Measurements from ENCODE around the gene PLEKHG1. TPM values are rescaled to one million over a fixed set of nuclear protein-coding genes. Genes with fewer than 3 reads are reported as not detected.

The PLEKHG1 gene
- total RNA-seq, 2 donors from 2014 or later: 1.5 to 2.4 TPM

GRCh38 chr6:150624191-150624590, 24.5 kb downstream of the PLEKHG1 start:
- Histone ChIP-seq H3K9ac (ENCODE audit: extremely low read depth, low read length, poor library complexity, severe bottlenecking) (no peak overlapping the region), H3K4me3 (ENCODE audit: low read length) (no peak overlapping the region), H3K27ac (ENCODE audit: low read depth, low read length) (no peak overlapping the region), H3K9me3 (ENCODE audit: control insufficient read depth, low read length) (no peaks in the 10 kb centered on the region), H3K4me1 (ENCODE audit: control insufficient read depth, insufficient read depth, low read length) (no peaks in the 10 kb centered on the region), H3K27me3 (ENCODE audit: control insufficient read depth, insufficient read depth, low read length, poor library complexity, severe bottlenecking) (no peaks in the 10 kb centered on the region), H3K36me3 (ENCODE audit: control insufficient read depth, insufficient read depth, low read length) (no peaks in the 10 kb centered on the region)
- H3K9me3 Mint-ChIP-seq: no peaks in the 10 kb centered on the region
- DNase-seq: no peak
- H3K4me3 Mint-ChIP-seq: no peak overlapping the region
- H3K36me3 Mint-ChIP-seq (ENCODE audit: low read depth): no peaks in the 10 kb centered on the region
- H3K27me3 Mint-ChIP-seq (ENCODE audit: insufficient read depth): no peaks in the 10 kb centered on the region
- no peak overlapping the region for H3K27ac Mint-ChIP-seq
- no peak for TF ChIP-seq CTCF (conservative IDR thresholded peaks at IDR 0.05)
- WGBS, 2 experiments (ENCODE audit: insufficient coverage in 1 of 2, insufficient read length in 1 of 2): 60 to 83% methylated on average over 1 to 5 of the region's 5 CpGs
- peaks cover 3% of the 10 kb centered on the region for H3K4me1 Mint-ChIP-seq

- H3K4me1 ChIP-seq (ENCODE audit: control insufficient read depth, insufficient read depth, low read length): no peaks in the 10 kb centered on the region
- H3K9me3 ChIP-seq (ENCODE audit: control insufficient read depth, low read length): no peaks in the 10 kb centered on the region
- TF ChIP-seq CTCF (conservative IDR thresholded peaks at IDR 0.05): no peak
- Mint-ChIP-seq H3K9me3 (no peaks in the 10 kb centered on the region), H3K4me1 (no peaks in the 10 kb centered on the region), H3K4me3 (no peak overlapping the region), H3K27me3 (ENCODE audit: insufficient read depth) (no peaks in the 10 kb centered on the region), H3K27ac (no peak overlapping the region), H3K36me3 (ENCODE audit: low read depth) (no peaks in the 10 kb centered on the region)
- H3K27me3 ChIP-seq (ENCODE audit: control insufficient read depth, insufficient read depth, low read length, poor library complexity, severe bottlenecking): no peaks in the 10 kb centered on the region
- 94 to 98% methylated on average over 4 of the region's 4 CpGs for WGBS, 2 experiments (ENCODE audit: insufficient coverage in 1 of 2, insufficient read length in 1 of 2)
- no peak overlapping the region for H3K9ac ChIP-seq (ENCODE audit: extremely low read depth, low read length, poor library complexity, severe bottlenecking)
- no peak overlapping the region for H3K27ac ChIP-seq (ENCODE audit: low read depth, low read length)
- DNase-seq: no peak
- H3K36me3 ChIP-seq (ENCODE audit: control insufficient read depth, insufficient read depth, low read length): no peaks in the 10 kb centered on the region
- no peak overlapping the region for H3K4me3 ChIP-seq (ENCODE audit: low read length)
Measured at GRCh38 chr6:150625927-150626326, 26.2 kb downstream of the PLEKHG1 start.

GRCh38 chr6:150627154-150627553, 27.5 kb downstream of the PLEKHG1 start:
- Mint-ChIP-seq H3K27ac (no peak overlapping the region), H3K9me3 (no peaks in the 10 kb centered on the region), H3K4me3 (no peak overlapping the region), H3K27me3 (ENCODE audit: insufficient read depth) (no peaks in the 10 kb centered on the region), H3K4me1 (no peaks in the 10 kb centered on the region), H3K36me3 (ENCODE audit: low read depth) (no peaks in the 10 kb centered on the region)
- Histone ChIP-seq H3K4me1 (ENCODE audit: control insufficient read depth, insufficient read depth, low read length) (no peaks in the 10 kb centered on the region), H3K36me3 (ENCODE audit: control insufficient read depth, insufficient read depth, low read length) (no peaks in the 10 kb centered on the region), H3K9ac (ENCODE audit: extremely low read depth, low read length, poor library complexity, severe bottlenecking) (no peak overlapping the region), H3K9me3 (ENCODE audit: control insufficient read depth, low read length) (no peaks in the 10 kb centered on the region), H3K27ac (ENCODE audit: low read depth, low read length) (no peak overlapping the region), H3K27me3 (ENCODE audit: control insufficient read depth, insufficient read depth, low read length, poor library complexity, severe bottlenecking) (no peaks in the 10 kb centered on the region), H3K4me3 (ENCODE audit: low read length) (no peak overlapping the region)
- no peak for TF ChIP-seq CTCF (conservative IDR thresholded peaks at IDR 0.05)
- DNase-seq: no peak
